Ovary (tissue), 3 donors: ENCODE results near the gene AMOTL1.

Experiments used
- EP300 ChIP-seq: sonication (generic); formaldehyde crosslinking; IDR thresholded peaks from one replicate; pipeline ENCODE4 v1.6.1; 2017; ENCODE audit warnings: antibody characterized with exemption
- POLR2A ChIP-seq: fragments of 450-650 bp; IDR thresholded peaks from one replicate; pipeline ENCODE4 v1.6.1; 2017; ENCODE audit warnings: antibody characterized with exemption, mild to moderate bottlenecking, moderate library complexity
- TF ChIP-seq, protein P1 (sequence below), 3 donors: fragments of 450-650 bp in 2 of 3; fragments of 200-600 bp in 1 of 3; IDR thresholded peaks; one replicate each; pipeline versions ENCODE4 v1.5.1 to v1.8.0; 2016 to 2022; ENCODE audit warnings: antibody characterized with exemption in 3 of 3, mild to moderate bottlenecking in 1 of 3
- donor health status: DM: no; HTN: no; CAD: no.

DNA sequence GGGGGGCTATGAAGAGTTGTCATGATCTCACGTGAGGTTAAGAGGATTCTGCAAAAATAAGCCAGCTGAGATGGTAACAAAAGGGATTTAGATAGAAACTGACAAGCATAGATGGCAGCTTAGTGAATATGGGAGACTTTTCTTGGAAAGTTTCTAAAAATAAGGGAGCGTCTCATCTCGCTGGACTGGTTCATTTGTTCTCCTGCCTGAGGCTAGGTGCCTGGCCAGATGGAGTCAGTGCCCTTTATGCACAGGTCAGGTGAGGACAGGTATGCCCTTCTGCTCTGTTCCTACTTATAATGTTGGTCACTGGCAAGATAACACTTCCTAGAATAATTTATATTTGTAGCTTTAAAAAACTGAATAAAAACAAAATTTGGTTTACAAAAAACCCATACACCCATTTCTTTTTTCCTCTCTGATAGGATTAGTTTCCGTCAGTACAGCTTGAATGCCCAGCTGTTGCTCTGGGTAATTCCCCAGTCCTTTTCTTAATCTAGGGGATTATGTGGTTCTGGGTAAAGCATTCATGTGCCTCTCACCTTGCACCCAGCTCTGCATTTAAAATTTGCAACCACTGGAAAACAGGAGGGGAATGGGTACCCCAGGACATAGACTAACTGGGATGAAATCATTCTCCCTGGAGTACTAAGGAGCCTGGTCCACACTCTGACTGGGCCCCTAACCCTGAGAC is 90.0 kb downstream of the AMOTL1 start:
- TF ChIP-seq, protein P1, sequence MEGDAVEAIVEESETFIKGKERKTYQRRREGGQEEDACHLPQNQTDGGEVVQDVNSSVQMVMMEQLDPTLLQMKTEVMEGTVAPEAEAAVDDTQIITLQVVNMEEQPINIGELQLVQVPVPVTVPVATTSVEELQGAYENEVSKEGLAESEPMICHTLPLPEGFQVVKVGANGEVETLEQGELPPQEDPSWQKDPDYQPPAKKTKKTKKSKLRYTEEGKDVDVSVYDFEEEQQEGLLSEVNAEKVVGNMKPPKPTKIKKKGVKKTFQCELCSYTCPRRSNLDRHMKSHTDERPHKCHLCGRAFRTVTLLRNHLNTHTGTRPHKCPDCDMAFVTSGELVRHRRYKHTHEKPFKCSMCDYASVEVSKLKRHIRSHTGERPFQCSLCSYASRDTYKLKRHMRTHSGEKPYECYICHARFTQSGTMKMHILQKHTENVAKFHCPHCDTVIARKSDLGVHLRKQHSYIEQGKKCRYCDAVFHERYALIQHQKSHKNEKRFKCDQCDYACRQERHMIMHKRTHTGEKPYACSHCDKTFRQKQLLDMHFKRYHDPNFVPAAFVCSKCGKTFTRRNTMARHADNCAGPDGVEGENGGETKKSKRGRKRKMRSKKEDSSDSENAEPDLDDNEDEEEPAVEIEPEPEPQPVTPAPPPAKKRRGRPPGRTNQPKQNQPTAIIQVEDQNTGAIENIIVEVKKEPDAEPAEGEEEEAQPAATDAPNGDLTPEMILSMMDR (IDR thresholded peaks at IDR 0.05): no peak
- no peak for TF ChIP-seq POLR2A
- TF ChIP-seq EP300: no peak
